ENCODE data around the gene GALNT17.

GALNT17 gene

DNA sequence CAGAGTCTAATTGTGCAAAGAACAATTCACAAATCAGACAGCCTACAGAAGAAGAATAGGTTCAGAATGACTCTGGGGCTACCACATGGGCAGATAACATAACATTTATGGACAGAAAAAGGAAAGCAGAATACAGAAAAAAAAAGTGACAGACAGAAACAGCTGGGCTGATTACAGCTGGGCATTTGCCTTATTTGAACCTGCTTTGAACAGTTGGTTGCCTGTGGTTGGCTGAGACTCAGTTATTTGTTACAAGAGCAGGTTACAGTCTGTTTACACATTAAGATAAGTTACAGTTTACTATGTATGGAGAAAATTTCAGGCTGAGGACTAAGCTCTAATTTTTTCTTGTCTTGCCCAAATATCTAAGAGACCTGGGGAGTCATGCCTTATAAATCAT, 327.2 kb downstream of the GALNT17 start:
- no peak for DNase-seq (ENCODE audit: low spot score)

GRCh38 chr7:71461572-71461971, 329.6 kb downstream of the GALNT17 start:
- no peak for DNase-seq (ENCODE audit: low spot score)

DNA sequence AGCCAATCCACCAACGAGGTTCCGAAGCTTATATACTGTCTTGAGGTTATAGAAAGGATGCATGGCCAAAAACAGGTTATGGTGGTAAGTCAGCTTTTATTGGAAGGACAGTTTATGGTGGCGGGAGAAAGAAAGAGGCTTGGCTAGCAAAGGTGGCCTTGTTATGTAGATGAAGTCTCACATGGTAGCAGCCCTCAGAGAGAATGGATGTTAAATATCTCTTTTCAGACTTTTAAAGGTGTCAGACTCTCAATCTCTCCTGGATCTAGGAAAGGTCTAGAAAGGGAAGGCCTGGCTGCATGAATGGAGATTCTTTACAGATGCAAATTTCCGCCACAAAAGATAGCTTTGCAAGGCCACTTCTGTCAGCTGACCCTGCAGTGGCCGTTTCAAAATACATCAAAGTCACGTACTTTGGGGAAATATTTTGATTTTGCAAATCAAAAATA, 333.8 kb downstream of the GALNT17 start:
- DNase-seq (ENCODE audit: low spot score) = no peak

DNA sequence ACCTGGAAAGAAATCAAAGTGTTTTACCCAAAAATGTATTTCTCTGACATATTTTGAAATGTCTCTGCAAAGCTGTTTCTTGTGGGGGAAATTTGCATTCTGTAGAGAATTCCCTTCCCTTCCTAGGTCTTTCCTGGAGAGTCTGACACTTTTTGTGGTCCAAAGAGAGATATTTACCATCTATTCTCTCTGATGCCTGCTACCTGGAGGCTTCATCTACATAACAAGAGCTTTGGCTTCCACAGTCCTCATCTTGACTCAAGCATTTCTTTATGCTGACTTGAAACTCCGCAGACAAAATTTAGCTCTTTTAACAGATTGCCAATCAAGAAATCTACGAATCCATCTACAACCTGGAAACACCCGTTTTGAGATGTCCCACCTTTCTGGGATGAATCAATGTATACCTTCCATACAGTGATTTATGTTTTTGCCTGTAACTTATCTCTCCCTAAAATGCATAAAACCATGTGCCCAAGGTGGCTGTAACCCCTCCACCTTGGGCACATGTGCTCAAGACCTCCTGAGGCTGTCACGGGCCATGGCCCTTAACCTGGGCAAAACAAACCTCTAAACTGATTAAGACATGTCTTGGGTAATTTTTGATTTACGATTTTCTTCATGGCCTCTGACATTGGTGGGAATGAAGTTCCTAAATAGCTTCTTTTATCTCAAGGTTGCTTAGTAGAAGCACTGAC, 334.7 kb downstream of the GALNT17 start:
- no peak for DNase-seq (ENCODE audit: low spot score)

DNA sequence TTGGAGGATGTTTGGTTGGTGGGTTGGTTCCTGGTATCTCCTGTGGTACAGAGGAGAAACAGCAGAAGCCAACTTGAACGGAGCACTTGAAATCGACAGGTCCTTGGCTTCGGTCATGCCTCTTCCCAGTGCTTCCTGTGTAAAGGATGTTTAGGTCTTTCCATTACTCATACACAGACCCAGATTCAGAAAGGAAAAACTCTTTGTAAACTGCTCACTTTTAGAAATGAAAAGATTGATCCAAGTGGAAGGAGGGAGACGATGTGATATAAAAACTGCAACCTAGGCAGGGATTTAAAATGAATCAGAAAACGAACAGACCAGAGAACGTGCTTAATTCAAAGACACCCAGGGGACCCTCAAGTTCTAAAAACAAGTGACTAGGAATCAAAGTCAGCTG, 338.4 kb downstream of the GALNT17 start:
- no peak for DNase-seq (ENCODE audit: low spot score)

- DNase-seq (ENCODE audit: low spot score) = no peak
These were observed 338.9 kb downstream of the GALNT17 start for GRCh38 chr7:71470830-71471229.

DNA sequence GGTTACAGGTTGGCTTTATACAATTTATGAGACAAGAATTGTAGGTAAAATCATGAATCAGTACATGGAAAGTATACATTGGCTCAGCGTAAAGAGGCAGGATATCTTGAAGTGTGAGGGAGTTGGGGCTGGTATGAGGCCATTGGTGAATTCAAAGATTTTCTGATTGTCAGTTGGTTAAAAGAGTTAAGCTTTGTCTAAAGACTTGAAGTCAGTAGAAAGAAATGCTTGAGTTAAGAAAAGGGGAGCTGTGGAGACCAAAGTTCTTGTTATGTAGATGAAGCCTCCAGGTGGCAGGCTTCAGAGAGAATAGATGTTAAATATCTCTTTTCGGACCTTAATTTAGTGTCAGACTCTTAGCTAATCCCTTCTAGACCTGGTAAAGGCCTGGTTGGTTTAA, 341.0 kb downstream of the GALNT17 start:
- DNase-seq (ENCODE audit: low spot score) = no peak

DNA sequence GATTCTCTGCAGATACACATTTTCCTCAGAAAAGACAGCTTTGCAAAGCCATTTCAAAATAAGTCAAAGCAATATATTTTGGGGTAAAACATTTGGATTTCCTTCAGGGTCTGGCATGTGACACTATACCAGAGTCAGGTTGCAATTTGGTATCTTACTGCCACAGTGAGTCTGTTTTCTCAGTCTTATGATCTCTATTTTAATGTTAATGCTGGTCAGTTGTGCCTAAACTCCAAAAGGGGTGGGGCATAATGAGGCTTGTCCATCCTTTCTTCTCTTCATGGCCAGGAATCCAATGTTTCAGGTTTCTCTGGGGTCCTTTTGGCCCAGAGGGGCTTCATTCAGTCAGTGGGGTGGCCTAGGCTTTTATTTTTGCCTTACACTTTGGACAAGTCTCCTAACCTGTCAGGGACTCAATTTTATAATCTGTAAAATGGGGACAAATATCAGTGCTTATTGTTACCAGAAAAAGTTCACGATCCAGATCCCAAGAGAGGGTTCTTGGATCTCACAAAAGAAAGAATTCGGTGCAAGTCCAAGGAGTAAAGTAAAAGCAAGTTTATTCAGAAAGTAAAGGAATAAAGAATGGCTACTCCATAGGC, 341.5 kb downstream of the GALNT17 start:
- DNase-seq (ENCODE audit: low spot score) = no peak

DNA sequence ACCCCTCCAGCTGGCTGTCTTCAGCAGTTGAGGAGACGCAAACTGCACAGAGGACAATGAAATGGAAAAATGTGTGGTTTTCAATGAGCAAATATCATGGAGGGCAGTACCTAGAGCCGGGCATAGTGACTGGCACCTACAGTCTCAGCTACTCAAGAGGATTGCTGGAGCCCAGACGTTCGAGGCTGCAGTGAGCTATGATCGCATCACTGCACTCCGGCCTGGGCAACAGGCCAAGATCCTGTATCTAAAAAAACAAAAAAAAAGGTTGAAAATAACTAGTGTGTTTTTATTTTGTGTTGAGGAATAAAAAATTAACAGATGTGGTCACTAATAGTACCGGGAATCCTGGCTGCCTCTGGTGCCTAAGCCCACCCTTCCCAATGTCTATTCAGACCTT, 345.5 kb downstream of the GALNT17 start:
- no peak for DNase-seq (ENCODE audit: low spot score)

DNA sequence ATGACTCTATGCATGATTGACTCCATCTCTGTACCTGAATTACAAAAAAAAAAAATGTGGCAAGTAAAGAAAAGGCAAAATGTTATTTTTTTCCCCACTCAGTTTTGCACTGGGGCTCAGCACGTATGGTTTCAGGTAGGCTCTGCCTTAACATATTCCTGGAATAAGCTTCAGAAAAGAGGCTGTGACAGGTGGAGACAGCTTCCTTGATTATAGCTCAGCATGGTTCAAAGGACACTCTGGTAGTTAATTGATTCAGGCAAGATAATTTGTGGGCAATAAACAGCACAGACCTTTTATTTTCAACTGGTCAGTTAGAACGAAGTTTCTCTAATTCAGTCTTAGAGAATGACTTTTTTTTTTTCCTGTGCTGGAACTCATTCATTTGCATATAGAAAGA, 347.3 kb downstream of the GALNT17 start:
- no peak for DNase-seq (ENCODE audit: low spot score)

DNA sequence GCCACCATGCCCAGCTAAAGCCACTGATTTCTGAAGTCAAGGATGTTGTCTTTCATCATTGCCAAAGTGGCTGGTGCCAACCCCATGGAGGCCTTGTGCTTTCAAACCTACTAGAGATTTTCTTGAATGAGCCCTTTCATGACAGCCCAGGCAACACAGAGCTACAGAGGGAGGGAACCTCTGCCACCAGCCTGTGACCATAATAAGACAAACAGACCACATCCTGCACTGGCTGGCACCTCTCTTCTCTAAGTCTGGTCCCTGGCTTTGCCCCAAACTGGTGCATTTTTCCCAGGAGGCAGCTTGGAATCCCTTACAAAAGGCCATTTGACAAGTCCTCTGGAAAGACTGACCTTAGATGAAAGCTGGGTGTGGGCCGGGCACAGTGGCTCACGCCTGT, 348.8 kb downstream of the GALNT17 start:
- peak; percentile 66 for DNase-seq (ENCODE audit: low spot score)

DNA sequence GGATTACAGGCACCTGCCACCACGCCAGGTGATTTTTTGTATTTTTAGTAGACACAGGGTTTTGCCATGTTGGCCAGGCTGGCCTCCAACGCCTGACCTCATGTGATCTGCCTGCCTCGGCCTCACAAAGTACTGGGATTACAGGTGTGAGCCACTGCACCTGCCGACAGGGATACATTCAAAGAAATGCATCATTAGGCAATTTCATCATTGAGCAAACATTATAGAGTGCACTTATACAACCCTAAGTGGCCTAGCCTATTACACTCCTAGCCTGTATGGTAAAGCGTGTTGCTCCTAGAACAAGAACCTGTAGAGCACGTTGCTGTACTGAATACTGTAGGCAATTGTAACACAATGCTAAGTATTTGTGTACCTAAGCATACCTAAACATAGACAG, 350.3 kb downstream of the GALNT17 start:
- no peak for DNase-seq (ENCODE audit: low spot score)

DNA sequence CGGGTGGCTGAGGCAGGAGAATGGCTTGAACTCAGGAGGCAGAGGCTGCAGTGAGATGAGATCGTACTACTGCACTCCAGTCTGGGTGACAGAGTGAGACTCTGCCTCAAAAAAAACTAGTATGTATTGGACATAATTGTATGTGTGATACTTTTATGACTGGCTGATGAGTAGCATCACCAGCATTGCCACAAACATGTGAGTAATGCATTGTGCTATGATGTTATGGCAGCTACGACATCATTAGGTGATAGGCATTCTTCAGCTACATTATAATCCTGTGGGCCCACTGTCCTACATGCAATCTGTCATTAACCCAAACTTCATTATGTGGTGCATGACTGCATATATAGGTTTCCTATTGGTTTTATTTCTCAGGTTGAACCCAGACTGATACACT, 352.4 kb downstream of the GALNT17 start:
- no peak for DNase-seq (ENCODE audit: low spot score)

GRCh38 chr7:71485586-71485985, 353.6 kb downstream of the GALNT17 start:
- DNase-seq (ENCODE audit: low spot score) = no peak

DNA sequence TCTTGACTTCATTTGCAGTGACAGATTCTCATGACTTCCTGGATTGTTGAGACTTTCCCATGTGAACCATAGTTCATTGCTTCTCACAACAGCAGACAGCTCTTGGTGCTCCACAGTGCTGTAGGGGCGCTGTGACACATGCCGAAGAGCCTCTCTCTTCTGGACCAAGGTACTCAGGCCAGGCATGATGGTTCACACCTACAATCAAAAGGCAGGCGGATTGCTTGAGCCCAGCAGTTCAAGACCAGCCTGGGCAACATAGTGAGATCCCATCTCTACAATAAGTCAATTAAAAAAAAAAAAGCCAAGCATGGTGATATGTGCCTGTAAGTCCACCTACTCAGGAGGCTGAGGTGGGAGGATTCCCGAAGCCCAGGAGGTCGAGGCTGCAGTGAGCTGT, 354.5 kb downstream of the GALNT17 start:
- no peak for DNase-seq (ENCODE audit: low spot score)

DNA sequence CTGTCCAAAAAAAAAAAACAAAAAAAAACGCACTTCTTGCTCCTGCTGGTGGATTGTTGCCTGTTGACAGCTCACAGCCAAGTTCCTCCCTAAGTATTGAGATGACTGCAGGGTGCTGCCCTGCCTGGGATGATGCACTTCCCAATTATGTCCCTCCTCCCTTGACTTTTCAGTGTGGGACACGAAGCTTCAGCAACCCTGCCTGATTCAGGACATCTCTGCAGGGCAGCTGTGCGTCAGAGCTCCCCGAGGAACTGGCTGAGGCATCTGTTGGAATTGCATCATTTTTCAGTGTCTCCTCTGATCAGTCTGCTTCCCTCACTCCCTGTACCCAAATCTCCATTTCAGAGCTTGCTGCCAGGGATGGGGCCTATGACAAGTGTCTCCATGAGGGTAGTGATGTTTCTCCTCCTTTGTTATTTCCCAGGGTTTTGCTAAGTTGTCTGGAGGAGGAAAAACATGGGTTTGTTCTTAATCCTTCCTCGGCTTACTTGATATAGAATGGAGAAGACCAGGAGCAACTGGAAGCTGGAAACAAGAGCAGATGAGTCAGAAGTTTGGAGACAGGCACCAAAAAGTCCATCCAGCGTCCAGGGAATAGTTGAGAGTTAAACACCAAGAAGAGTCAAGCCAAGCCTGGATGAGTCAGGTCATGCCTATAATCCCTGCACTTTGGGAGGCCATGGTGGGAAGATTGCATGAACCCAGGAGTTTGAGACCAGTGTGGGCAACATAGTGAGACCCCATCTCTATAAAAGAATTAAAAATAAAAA, 355.1 kb downstream of the GALNT17 start:
- no peak for DNase-seq (ENCODE audit: low spot score)

- no peak for DNase-seq (ENCODE audit: low spot score)
These were observed 356.4 kb downstream of the GALNT17 start for GRCh38 chr7:71488308-71488707.

GRCh38 chr7:71491336-71491735, 359.4 kb downstream of the GALNT17 start:
- no peak for DNase-seq (ENCODE audit: low spot score)

- DNase-seq (ENCODE audit: low spot score) = no peak
These were observed 363.9 kb downstream of the GALNT17 start for GRCh38 chr7:71495828-71496227.

DNA sequence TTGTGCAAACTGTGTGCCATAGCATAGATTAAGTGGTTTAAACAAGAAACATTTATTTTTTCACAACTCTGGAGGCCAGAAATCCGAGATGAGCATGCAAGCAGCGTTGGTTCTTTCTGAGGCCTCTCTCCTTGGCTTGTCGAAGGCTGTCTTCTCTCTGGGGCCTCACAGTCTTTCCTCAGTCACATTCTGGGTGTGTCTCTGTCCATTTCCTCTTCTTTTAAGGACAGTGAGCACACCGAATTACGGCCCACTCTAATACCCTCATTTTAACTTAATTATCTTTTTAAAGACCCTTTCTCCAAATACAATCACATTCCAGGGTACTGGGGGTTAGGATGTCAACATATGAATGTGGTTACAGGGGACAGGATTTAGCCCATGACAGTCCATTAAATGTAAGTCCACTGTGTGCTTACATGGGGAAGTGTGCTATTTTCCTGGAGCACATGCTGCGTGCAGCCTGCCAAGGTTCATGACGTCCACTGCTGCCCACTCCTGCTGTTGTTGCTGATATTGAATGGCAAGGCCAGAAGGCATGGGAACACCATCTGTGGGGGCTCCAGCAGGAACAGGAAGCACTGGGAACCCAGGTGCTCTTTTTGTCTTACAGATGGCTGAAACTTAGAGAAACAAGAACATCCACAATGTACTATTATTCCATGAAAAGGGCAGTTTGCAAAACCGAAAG, 365.5 kb downstream of the GALNT17 start:
- no peak for DNase-seq (ENCODE audit: low spot score)

GRCh38 chr7:71498381-71498780, 366.4 kb downstream of the GALNT17 start:
- DNase-seq (ENCODE audit: low spot score) = no peak

DNA sequence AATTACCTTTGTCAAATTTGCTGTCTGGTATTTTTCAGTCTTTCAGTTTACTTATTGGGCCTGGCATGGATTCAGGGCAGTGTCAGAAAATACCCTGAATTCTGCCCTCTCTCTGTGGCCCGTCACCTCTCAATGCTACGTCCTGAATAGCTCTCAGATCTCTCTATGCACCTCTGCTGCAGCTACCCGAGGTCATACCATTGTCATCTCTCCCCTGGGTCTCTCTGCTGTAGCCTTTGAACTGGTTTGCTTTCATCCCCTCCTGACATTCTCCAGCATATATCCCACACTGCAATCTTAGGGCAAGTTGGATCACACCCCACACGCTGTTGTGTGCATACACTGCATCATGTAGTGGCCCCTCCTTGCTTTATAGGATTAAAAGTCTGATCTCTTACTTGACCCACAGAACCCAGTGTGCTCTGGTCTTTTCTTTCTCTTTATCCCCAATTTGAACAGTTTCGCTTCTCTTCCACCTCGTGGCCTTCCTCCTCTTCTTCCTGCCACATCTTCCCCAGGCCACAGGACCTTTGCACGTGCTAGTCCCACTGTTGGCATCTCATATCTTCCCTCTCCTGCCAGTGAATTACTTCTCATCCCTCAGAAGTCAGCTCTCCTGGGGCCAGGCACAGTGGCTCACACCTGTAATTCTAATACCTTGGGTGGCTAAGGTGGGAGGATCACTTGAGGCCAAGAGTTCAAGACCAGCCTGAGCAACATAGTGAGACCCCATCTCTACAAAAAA, 372.9 kb downstream of the GALNT17 start:
- DNase-seq (ENCODE audit: low spot score) = no peak
